IMR-90 (cell line): Measurements from ENCODE around the gene SLX4IP. TPM values are rescaled to one million over a fixed set of nuclear protein-coding genes. Genes with fewer than 3 reads are reported as not detected.
A peak's percentile ranks its signal among the peaks of the same experiment; 100 is the strongest.

Source experiments
- ATAC-seq: fragments of 200-7000 bp; cut with Tn5 transposase; 2 replicates; pipeline ENCODE4 v1.9.1; 2020; ENCODE audit warnings: low read depth, mild to moderate bottlenecking, moderate library complexity
- BruUV-seq: library from RNA; stranded (reverse); fragments of 400-500 nt; replicated peaks from 2 replicates; lab custom pipeline; 2021; lab: Mats Ljungman, UMichigan
- CTCF ChIA-PET: fragments of 300-600 bp; formaldehyde crosslinking; extraction: SDS; loops from one replicate; lab custom pipeline; 2021; ENCODE audit warnings: antibody characterized with exemption; lab: Yijun Ruan, JAX
- POLR2A ChIA-PET: fragments of 300-600 bp; sonication (Branson Sonifier 250); formaldehyde crosslinking; loops from one replicate; lab custom pipeline; 2022; ENCODE audit warnings: antibody characterized with exemption; ENCODE audit not compliant: unreplicated experiment; lab: Charles Lee
- DNase-seq: peaks from one replicate; pipeline ENCODE4 v3.0.0; 2013
- H2AFZ ChIP-seq: replicated peaks from 2 replicates; pipeline ENCODE3; 2013; ENCODE audit warnings: low read length, mild to moderate bottlenecking; ENCODE audit not compliant: poor library complexity
- H2AK5ac ChIP-seq: 2 replicates; pipeline ENCODE4 v1.6.1; 2013; ENCODE audit warnings: low read depth, low read length, inconsistent platforms
- H2AK9ac ChIP-seq: replicated peaks from 2 replicates; pipeline ENCODE3; 2013; ENCODE audit warnings: mild to moderate bottlenecking, low read depth, low read length, moderate library complexity; ENCODE audit not compliant: poor library complexity
- H2BK120ac ChIP-seq: 2 replicates; pipeline ENCODE4 v1.6.1; 2013; ENCODE audit warnings: low read depth, low read length, inconsistent platforms
- H2BK15ac ChIP-seq: 3 replicates; pipeline ENCODE4 v1.6.1; 2013; ENCODE audit warnings: low read depth, low read length, inconsistent platforms
- H2BK20ac ChIP-seq: 2 replicates; pipeline ENCODE4 v1.6.1; 2013; ENCODE audit warnings: low read depth, mild to moderate bottlenecking, inconsistent platforms, low read length, moderate library complexity
- H2BK5ac ChIP-seq: 2 replicates; pipeline ENCODE4 v1.6.1; 2013; ENCODE audit warnings: mild to moderate bottlenecking, low read depth, low read length, inconsistent platforms; ENCODE audit not compliant: poor library complexity, severe bottlenecking
- H3K14ac ChIP-seq: replicated peaks from 2 replicates; pipeline ENCODE4 v1.6.1; 2013; ENCODE audit warnings: low read depth, low read length, inconsistent platforms
- H3K18ac ChIP-seq: 2 replicates; pipeline ENCODE4 v1.6.1; 2013; ENCODE audit warnings: low read depth, low read length, control low read depth
- H3K23ac ChIP-seq: 2 replicates; pipeline ENCODE4 v1.6.1; 2013; ENCODE audit warnings: low read depth, low read length, inconsistent platforms
- H3K27ac ChIP-seq: 2 replicates; pipeline ENCODE4 v1.5.1; 2013; ENCODE audit warnings: mild to moderate bottlenecking, control low read depth, low read length; ENCODE audit not compliant: insufficient read depth
- H3K27me3 ChIP-seq: 2 replicates; pipeline ENCODE4 v1.6.1; 2013; ENCODE audit warnings: low read length; ENCODE audit not compliant: control insufficient read depth, insufficient read depth
- H3K36me3 ChIP-seq: 2 replicates; pipeline ENCODE4 v1.6.1; 2013; ENCODE audit warnings: low read length, mixed read lengths; ENCODE audit not compliant: control insufficient read depth, insufficient read depth
- H3K4ac ChIP-seq: 2 replicates; pipeline ENCODE4 v1.6.1; 2013; ENCODE audit warnings: low read depth, low read length, inconsistent platforms
- H3K4me1 ChIP-seq: 2 replicates; pipeline ENCODE4 v1.6.1; 2013; ENCODE audit warnings: low read length, mixed read lengths; ENCODE audit not compliant: control insufficient read depth, insufficient read depth
- H3K4me2 ChIP-seq: 2 replicates; pipeline ENCODE4 v1.6.1; 2013; ENCODE audit warnings: low read depth, mild to moderate bottlenecking, control low read depth, low read length, moderate library complexity
- H3K4me3 ChIP-seq: 2 replicates; pipeline ENCODE4 v1.5.1; 2013; ENCODE audit warnings: low read depth, mild to moderate bottlenecking, control low read depth, low read length, moderate library complexity; ENCODE audit not compliant: insufficient read depth
- H3K56ac ChIP-seq: 2 replicates; pipeline ENCODE4 v1.6.1; 2013; ENCODE audit warnings: low read length, inconsistent platforms; ENCODE audit not compliant: insufficient read depth; ENCODE audit errors: extremely low read depth
- H3K79me1 ChIP-seq, 2 experiments: 2 replicates each; pipeline ENCODE4 v1.6.1; 2013; ENCODE audit warnings: low read length in 2 of 2, inconsistent platforms in 1 of 2, low read depth in 1 of 2
- H3K9ac ChIP-seq: 2 replicates; pipeline ENCODE4 v1.6.1; 2013; ENCODE audit warnings: low read depth, low read length, control low read depth
- H3K9me1 ChIP-seq: 2 replicates; pipeline ENCODE4 v1.6.1; 2013; ENCODE audit warnings: low read length, inconsistent platforms; ENCODE audit not compliant: insufficient read depth
- H3K9me3 ChIP-seq: 2 replicates; pipeline ENCODE4 v1.6.1; 2013; ENCODE audit warnings: low read length; ENCODE audit not compliant: control insufficient read depth, insufficient read depth
- H4K20me1 ChIP-seq: 2 replicates; pipeline ENCODE4 v1.6.1; 2013; ENCODE audit warnings: low read length, inconsistent platforms; ENCODE audit not compliant: insufficient read depth
- H4K5ac ChIP-seq: 2 replicates; pipeline ENCODE4 v1.6.1; 2013; ENCODE audit warnings: mild to moderate bottlenecking, low read depth, low read length, control low read depth
- H4K8ac ChIP-seq, 2 experiments: 2 replicates each; pipeline ENCODE4 v1.6.1; 2013; ENCODE audit warnings: low read depth in 2 of 2, low read length in 2 of 2, control low read depth in 1 of 2, inconsistent platforms in 1 of 2
- H4K91ac ChIP-seq: 2 replicates; pipeline ENCODE4 v1.6.1; 2013; ENCODE audit warnings: low read depth, low read length, inconsistent platforms; ENCODE audit not compliant: insufficient read depth
- BHLHE40 ChIP-seq: fragments of 150-350 bp; IDR thresholded peaks from 2 replicates; pipeline ENCODE4 v1.6.1; 2016; ENCODE audit warnings: mild to moderate bottlenecking, low read depth, low read length
- CHD1 ChIP-seq: IDR thresholded peaks from 2 replicates; pipeline ENCODE4 v1.6.1; 2012; ENCODE audit warnings: low read depth, low read length, improper control_type of control experiment
- CTCF ChIP-seq: conservative IDR thresholded peaks from 2 replicates; pipeline ENCODE4 v1.5.1; 2012; ENCODE audit warnings: mild to moderate bottlenecking, low read depth, low read length, improper control_type of control experiment
- FOS ChIP-seq: fragments of 150-350 bp; IDR thresholded peaks from 2 replicates; pipeline ENCODE4 v1.6.1; 2016; ENCODE audit warnings: low read depth, low read length
- MAZ ChIP-seq: IDR thresholded peaks from 2 replicates; pipeline ENCODE4 v1.6.1; 2012; ENCODE audit warnings: low read depth, mild to moderate bottlenecking, low read length, improper control_type of control experiment, moderate library complexity, borderline replicate concordance
- MXI1 ChIP-seq: IDR thresholded peaks from 2 replicates; pipeline ENCODE4 v1.6.1; 2012; ENCODE audit warnings: low read depth, mild to moderate bottlenecking, low read length, moderate library complexity, borderline replicate concordance
- NFE2L2 ChIP-seq: fragments of 150-350 bp; IDR thresholded peaks from 2 replicates; pipeline ENCODE4 v1.6.1; 2016; ENCODE audit warnings: low read depth, mild to moderate bottlenecking, low read length
- RCOR1 ChIP-seq: IDR thresholded peaks from 2 replicates; pipeline ENCODE4 v1.6.1; 2012; ENCODE audit warnings: mild to moderate bottlenecking, low read length, improper control_type of control experiment; ENCODE audit not compliant: insufficient replicate concordance
- RFX5 ChIP-seq: IDR thresholded peaks from 2 replicates; pipeline ENCODE4 v1.8.0; 2012; ENCODE audit warnings: low read depth, mild to moderate bottlenecking, low read length, moderate library complexity
- SMC3 ChIP-seq: fragments of 150-350 bp; IDR thresholded peaks from 2 replicates; pipeline ENCODE4 v1.6.1; 2016; ENCODE audit warnings: low read depth, mild to moderate bottlenecking, antibody characterized with exemption, low read length, moderate library complexity
- USF2 ChIP-seq: fragments of 150-350 bp; IDR thresholded peaks from 2 replicates; pipeline ENCODE4 v1.6.1; 2017; ENCODE audit warnings: mild to moderate bottlenecking, antibody characterized with exemption, low read length, low read depth
- WGBS, 2 experiments: methylation state at CpG; one replicate each; pipeline versions ENCODE4 v1.1.5 to v1.1.7; 2013; ENCODE audit warnings: missing lambda C conversion rate in 2 of 2; ENCODE audit not compliant: insufficient read length in 1 of 2; ENCODE audit errors: extremely low coverage in 2 of 2; 5-methylcytosine and 5-hydroxymethylcytosine counted together
- dilution Hi-C: fragments of 300-500 bp; cut with HindIII; formaldehyde crosslinking; loops from one replicate; pipeline ENCODE4 v1.14.3; 2018; ENCODE audit warnings: low sequenced_read_pairs; ENCODE audit not compliant: unreplicated experiment
- in situ Hi-C: fragments of 300-500 bp; cut with MboI; formaldehyde crosslinking; loops from 3 replicates; pipeline ENCODE4 v1.14.3; 2019; ENCODE audit warnings: low sequenced_read_pairs, inconsistent platforms, mixed read lengths
- intact Hi-C: fragments of 100-400 bp; cut with micrococcal nuclease; formaldehyde crosslinking; loops from 2 replicates; pipeline ENCODE4 v1.10.0; 2022
- polyA plus RNA-seq, 3 experiments: library from polyadenylated mRNA; depleted of rRNA; stranded (reverse); fragments of >200 nt; gene quantifications; 2 replicates each; pipeline ENCODE4 v1.2.3, GENCODE V29; 2012; ENCODE audit warnings: low replicate concordance in 1 of 3
- total RNA-seq: library from RNA; depleted of rRNA; stranded (reverse); fragments of >200 nt; gene quantifications from 2 replicates; pipeline ENCODE4 v1.2.3, GENCODE V29; 2012
- TF ChIP-seq, protein P1 (sequence below): fragments of 150-350 bp; IDR thresholded peaks from 2 replicates; pipeline ENCODE4 v1.6.1; 2016; ENCODE audit warnings: low read depth, mild to moderate bottlenecking, low read length, moderate library complexity, borderline replicate concordance

The SLX4IP gene
- total and polyA plus RNA-seq, 2 of the 4 experiments (the other 2 are of a cell fraction): 1.3 to 5.9 TPM

DNA sequence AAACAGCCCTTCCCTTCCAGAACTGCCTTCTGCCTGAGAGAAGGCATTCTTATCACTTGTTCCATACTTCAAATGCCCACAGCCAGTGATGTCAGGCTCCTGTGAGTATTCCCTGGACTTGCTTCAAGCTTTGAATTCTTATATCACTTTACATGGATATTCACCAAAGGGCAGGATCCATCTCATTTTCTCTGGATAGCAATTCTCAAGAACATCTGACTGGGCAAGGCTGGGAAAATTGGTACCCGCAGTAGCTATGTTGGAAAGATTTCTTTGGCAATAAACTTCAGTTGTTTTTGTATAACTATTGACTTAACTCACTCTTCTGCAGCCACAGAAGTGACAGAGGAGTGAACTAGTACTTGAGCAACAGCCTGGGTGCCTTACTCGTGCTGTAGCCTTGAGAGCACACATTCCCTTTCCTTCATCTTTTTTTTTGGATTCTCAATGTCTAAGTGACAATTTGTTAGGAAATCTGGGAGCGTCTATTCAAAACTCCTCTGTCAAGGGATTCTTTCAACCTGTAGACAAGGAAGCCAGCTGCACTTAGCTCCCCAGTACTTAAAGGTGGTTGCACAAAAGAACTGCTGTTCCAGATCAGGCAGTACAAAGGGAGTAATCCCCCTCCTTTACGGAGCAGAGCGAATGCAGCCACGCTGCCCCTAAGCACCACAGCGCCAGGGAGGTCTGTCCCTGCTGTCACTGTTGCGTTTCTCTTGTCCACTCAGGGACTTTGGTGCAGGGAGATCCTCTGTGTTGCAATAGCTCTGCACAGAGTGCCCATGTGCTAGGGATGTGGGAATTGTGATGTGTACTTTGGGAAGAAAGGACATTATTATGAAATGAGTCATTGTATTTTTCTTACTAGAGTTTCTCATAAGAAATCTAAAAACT is 169.1 kb downstream of the SLX4IP start:
- peak overlapping the region; percentile 92 for H3K4me2 ChIP-seq
- peak overlapping the region; percentile 88 for H3K4ac ChIP-seq
- ATAC-seq (peak; percentile 81), DNase-seq (peak; percentile 94)
- peak overlapping the region; percentile 67 for H4K91ac ChIP-seq
- WGBS, 2 experiments: no CpG with 5 or more reads among the region's 8 CpGs
- H2BK120ac ChIP-seq: peak overlapping the region; percentile 86
- H4K8ac ChIP-seq: peak overlapping the region; percentile 17 to 80; a peak in 2 of 4 replicates
- ChIA-PET CTCF (no interaction called here), POLR2A (interaction anchor here (0.7 kb wide), 1 partner anchor 11 kb away, joined by 3 read pairs; no protein-coding TSS in a partner anchor)
- no peaks in the 10 kb centered on the region for H3K9me3 ChIP-seq
- peak overlapping the region; percentile 40; the same call in 1 of the 2 replicates for H3K56ac ChIP-seq
- peaks cover 0 to 11% of the 10 kb centered on the region in 2 experiments; a peak in 2 of 4 replicates for H3K79me1 ChIP-seq
- BruUV-seq: no TSS peak
- H4K5ac ChIP-seq: no peak overlapping the region
- H2AK5ac ChIP-seq: peak overlapping the region; percentile 82
- peak overlapping the region; percentile 70 for H3K18ac ChIP-seq
- intact Hi-C loops (loop anchor here (2.0 kb wide), 1 partner anchor 45 kb away; no protein-coding TSS in a partner anchor), dilution Hi-C loops (no loop called here), in situ Hi-C loops (no loop called here)
- H3K4me3 ChIP-seq: no peak overlapping the region
- no peaks in the 10 kb centered on the region for H3K36me3 ChIP-seq
- H2BK20ac ChIP-seq: peak overlapping the region; percentile 80
- peak overlapping the region; percentile 74 for H3K27ac ChIP-seq
- H3K9me1 ChIP-seq: peaks cover 15% of the 10 kb centered on the region
- peak overlapping the region; percentile 69 for H2AK9ac ChIP-seq
- no peaks in the 10 kb centered on the region for H3K27me3 ChIP-seq
- no peaks in the 10 kb centered on the region for H4K20me1 ChIP-seq
- peak overlapping the region; percentile 33 for H2AFZ ChIP-seq
- peak overlapping the region; percentile 79 for H2BK5ac ChIP-seq
- peaks cover 20% of the 10 kb centered on the region for H3K4me1 ChIP-seq
- peak overlapping the region; percentile 56 for H3K14ac ChIP-seq
- H3K23ac ChIP-seq: peak overlapping the region; percentile 63
- H2BK15ac ChIP-seq: peak overlapping the region; percentile 40; the same call in 2 of the 3 replicates
- H3K9ac ChIP-seq: no peak overlapping the region
- TF ChIP-seq USF2 (0 out of 2 replicates have a peak, but pooled peaks have one; percentile 30), CTCF (no peak), FOS (peak; percentile 68; the same call in 1 of the 2 replicates), MXI1 (peak; percentile 72; the same call in 1 of the 2 replicates), RFX5 (no peak), SMC3 (no peak), BHLHE40 (no peak), NFE2L2 (no peak), RCOR1 (no peak), CHD1 (no peak), MAZ (0 out of 2 replicates have a peak, but pooled peaks have one; percentile 18)
- TF ChIP-seq, protein P1, sequence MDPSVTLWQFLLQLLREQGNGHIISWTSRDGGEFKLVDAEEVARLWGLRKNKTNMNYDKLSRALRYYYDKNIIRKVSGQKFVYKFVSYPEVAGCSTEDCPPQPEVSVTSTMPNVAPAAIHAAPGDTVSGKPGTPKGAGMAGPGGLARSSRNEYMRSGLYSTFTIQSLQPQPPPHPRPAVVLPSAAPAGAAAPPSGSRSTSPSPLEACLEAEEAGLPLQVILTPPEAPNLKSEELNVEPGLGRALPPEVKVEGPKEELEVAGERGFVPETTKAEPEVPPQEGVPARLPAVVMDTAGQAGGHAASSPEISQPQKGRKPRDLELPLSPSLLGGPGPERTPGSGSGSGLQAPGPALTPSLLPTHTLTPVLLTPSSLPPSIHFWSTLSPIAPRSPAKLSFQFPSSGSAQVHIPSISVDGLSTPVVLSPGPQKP: no peak
